H54 (cell line): ENCODE data around the gene FUZ.

Experiments used
- DNase-seq: peaks from one replicate; pipeline ENCODE4 v3.0.0; 2011; ENCODE audit warnings: low spot score, mixed read lengths; ENCODE audit not compliant: insufficient read length
- FAIRE-seq: peaks from 3 replicates; lab custom pipeline; 2011; peaks lifted over from hg19 to GRCh38; lab: Jason Lieb, UNC
- POLR2A ChIP-seq: IDR thresholded peaks from 2 replicates; pipeline ENCODE4 v1.6.1; 2011; ENCODE audit warnings: low read depth, mild to moderate bottlenecking, low read length

The FUZ gene

DNA sequence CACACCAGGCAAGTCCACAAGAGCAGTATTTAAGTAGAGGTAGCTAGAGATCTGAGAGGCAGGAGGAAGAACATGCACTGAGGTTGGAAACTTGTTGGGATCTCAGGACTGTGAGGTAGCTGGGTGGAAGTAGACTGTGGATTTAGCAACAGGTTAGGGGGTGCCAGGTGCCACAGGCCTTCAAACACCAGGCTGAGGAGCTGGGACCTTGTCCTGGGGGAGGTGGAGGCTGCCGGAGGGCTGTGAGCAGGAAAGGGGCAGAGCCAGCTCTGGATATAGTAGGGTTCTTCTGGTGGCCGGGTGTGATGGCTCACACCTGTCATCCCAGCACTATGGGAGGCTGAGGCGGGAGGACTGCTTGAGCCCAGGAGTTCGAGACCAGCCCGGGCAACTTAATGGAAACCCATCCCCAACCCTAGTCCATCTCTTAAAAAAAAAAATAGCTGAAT lies 3.1 kb downstream of the FUZ start:
- DNase-seq (no peak), FAIRE-seq (no peak)
- TF ChIP-seq POLR2A, result no peak

DNA sequence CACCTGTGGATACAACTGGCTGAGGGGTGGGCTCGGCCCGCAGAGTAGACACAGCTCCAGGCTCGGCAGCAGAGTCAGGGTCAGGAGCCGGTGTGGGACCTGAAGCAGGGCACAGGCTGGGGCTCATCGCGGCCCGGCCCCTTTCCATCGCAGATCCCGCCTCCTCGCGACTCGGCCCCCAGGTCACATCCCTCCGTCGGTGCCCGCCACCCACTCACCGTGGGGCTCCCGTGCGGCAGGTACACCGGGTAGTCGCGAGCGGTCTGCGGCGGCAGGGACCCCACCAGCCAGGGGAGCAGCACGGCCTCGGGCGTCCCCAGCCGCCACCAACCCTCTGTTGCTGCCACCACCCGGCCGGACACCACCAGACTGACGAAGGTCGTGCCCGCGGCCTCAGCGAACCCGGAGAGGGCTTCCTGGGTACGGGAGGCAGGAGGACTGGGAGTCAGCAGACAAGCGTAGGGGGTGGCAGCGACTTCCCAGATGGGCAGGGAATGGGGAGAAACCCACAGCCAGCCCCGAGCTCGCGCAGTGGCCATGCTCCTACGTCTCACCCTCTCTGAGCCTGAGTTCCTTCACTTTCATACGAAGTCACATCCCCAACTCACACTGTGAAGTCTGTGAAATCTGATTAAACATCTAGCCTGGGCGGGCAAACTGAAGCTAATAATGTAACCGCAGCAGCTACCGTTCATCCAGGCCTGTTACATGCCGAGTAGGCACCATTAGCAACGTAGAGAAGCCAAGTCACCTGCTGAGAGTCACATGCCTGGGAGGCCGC lies 3.7 kb downstream of the FUZ start:
- no peak; the same call in 1 of the 2 replicates for TF ChIP-seq POLR2A
- FAIRE-seq (no peak), DNase-seq (no peak)

DNA sequence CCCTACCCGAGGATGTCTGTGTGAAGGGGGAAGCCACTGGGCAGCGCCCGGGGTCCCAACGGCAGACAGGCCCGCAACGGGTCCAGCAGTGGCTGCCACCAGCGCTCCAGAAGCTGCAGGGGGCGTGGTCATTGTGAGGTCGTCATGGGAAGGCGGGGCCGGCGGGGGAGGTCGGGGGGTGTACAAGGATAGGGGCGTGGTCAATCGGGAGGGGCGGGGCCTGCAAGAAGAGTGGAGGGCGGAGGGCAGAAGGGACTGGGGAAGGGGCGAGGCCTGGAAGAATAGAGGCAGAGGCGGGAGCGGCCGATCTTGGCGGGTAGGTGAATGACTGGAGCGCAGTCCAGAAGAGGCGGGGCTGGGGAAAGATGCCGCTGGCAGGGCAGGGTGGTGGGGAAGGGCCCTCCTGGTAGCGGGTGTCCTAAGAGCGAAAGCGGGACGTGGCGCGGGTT lies 4.4 kb downstream of the FUZ start:
- DNase-seq (peak; percentile 87), FAIRE-seq (no peak)
- no peak for TF ChIP-seq POLR2A

DNA sequence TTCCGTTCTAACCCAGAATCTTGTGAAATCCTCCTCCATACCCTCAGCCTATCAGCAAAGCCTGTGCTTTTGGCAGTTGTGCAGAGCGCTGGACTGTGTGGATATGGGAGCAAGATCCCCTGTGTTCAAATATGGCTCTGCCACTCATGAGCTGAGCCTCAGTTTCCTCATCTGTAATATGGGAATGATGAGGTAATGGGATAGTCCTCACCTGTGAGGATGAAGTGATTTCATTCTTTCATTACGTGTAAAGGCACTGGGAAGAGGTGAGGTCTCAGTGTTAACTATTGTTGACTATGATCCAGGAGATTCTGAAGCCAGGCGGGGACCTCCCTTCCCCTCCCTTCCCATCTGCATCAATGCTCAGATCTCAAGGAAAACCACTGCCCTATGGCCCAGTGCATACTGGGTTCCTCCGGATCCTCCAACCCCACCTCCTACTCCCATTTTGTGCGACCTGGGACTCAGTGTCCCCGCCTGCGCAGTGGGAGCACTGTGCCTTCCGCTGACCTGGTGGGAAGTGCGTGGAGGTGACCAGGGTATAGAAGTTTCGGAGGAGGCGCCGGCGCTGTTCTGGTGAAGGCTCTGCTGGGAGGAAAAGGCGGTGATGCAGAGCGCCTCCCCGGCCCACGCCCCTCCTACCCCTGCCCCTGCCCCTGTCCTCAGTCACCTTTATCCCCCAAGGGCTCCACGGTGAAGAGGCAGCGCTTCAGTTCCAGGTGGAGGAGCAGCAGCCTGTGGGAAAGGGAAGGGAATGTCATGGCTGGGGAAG lies 5.0 kb downstream of the FUZ start:
- no peak for FAIRE-seq
- no peak for TF ChIP-seq POLR2A
- no peak for DNase-seq

DNA sequence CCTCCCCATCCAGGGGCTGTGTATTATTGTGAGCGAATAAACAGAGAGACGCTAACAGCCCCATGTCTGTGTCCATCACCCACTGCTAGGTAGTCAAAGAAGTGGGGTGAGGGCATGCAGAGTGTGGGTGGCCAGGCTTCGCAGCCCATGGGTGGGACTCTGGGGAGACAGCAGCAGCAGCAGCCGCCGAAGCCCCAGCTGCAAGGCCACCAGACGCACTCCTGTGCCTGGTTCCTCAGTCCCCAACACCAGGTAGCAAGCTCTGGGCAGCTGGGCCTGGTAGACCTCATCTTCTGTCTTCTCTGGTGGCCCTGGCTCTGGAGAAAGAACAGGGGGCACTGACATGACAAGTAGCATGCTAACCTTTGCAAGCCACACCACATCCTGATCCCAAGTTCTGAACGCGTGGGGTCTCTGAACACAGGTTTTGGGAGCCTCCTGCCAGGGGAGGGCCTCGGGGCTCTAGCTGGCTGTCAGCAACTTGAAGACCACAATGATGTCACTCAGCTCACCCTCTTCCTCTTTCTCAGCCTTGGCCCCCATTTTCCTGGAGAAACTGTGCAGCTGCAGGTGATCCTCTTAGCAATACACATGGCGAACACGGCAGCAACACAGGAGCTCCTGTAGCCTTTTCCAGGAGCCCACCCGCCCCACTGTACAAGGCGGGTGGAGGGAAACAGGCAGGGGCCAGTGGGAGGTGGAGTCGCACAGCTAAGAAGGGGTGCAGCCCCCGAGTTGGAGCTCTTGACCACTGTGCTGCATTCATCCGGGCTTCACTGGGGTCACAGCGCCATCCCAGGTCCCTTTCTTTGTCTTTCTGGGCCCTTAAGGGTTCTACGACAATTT lies 5.8 kb downstream of the FUZ start:
- DNase-seq (no peak), FAIRE-seq (no peak)
- no peak for TF ChIP-seq POLR2A

DNA sequence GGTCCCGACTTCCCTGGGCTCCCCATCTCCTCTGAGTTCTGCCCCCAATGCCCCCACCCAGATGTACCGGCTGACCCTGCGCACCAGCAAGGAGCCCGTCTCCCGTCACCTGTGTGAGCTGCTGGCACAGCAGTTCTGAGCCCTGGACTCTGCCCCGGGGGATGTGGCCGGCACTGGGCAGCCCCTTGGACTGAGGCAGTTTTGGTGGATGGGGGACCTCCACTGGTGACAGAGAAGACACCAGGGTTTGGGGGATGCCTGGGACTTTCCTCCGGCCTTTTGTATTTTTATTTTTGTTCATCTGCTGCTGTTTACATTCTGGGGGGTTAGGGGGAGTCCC lies 6.5 kb downstream of the FUZ start:
- no peak for DNase-seq
- FAIRE-seq, result no peak
- no peak for TF ChIP-seq POLR2A

DNA sequence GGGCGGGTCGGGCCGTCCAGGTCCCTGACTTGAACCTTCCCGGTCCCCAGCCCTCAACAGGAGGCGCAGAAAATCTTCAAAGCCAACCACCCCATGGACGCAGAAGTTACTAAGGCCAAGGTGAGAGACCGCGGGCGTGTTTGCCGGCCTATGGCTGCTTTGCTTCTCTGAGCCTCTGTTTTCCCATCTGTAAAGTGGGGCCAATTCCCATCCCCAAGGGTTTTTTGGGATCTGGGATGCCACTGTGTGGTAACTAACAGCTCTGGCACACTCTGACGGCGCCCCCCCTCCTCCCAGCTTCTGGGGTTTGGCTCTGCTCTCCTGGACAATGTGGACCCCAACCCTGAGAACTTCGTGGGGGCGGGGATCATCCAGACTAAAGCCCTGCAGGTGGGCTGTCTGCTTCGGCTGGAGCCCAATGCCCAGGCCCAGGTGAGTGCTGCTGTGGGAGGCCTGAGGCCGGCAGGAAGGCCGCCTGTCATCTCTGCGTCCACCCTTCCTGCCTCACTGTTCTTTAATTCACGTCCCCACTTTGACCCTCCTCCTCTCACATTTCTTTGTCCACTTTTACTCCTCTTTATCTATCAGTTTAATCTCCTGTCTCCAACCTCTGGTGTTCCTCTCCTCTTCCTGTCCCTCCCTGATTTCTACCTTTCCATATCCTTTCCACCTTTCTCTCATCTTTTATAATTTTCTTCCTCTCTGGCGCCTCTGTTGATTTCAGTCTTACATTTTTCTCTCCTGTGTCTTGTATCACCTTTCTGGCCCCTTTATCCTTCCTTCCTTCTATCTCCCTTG lies 7.1 kb downstream of the FUZ start:
- no peak for FAIRE-seq
- no peak for TF ChIP-seq POLR2A
- no peak for DNase-seq

DNA sequence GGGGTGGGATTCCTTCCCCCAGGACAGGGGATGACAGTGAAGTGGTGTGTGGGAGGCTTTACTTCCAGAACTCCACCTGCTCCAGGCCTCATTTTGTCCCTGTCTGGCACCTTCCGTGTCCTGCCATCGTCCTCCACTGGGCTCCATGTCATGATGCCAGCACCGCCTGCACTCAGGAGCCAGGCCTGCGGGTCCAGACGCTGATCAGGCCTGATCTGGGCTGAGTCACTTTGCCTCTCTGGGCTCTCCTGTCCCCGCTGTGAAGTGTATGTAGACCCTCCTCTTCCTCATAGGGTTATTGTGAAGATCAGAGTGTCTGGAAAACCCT lies 9.6 kb downstream of the FUZ start:
- no peak for TF ChIP-seq POLR2A
- DNase-seq, result no peak
- FAIRE-seq, result no peak

DNA sequence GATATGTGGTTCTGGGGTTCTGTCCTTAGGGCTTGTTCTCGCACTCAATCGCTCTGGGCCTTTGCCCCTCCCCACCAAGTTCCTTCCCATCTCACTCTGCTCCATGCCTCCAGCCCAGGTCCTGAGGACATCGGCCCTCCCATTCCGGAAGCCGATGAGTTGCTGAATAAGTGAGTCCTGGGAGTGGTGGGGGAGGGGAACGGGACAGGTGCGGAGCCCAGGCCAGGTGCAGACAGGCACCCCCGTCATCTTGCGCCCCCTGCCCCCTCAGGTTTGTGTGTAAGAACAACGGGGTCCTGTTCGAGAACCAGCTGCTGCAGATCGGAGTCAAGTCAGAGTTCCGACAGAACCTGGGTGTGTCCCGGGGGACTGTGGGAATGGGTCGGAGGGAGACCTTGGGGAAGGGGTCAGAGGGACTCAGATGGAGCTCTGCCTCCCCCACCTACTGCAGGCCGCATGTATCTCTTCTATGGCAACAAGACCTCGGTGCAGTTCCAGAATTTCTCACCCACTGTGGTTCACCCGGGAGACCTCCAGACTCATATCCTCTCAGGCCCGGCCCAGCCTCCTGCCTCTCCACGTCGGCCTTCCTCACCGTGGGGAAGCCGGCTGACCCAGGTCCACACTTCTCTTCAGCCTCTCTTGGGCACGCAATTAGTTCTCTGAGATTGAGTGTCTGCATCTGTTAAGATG lies 10.1 kb downstream of the FUZ start:
- TF ChIP-seq POLR2A, result no peak
- FAIRE-seq (no peak), DNase-seq (no peak)

DNA sequence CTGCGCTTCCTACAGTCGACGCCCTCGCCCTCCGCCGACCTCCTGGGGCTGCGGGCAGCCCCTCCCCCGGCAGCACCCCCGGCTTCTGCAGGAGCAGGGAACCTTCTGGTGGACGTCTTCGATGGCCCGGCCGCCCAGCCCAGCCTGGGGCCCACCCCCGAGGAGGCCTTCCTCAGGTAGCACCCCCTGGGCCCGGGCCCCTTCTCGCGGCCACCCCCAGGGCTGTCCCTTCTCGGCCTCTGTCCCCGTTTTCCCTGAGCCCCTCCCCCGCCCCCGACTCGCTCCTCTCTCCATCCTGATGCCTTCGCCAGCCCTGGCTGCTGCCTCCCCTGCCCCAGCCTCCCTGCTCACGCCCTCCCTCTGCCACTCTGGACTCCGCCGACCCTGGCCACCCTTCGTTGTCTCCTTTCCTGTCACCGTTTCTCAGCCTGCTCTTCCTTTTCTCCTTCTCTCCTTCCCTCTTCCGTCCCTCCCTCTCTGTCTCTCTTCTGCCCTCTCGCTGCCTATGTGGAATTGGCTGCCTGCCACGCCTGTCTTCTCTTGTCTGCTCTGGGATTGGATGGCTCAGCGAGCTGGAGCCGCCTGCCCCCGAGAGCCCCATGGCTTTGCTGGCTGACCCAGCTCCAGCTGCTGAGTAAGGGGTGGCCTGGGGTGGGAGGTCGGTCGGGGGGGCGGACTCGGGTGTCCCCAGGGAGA lies 11.0 kb downstream of the FUZ start:
- FAIRE-seq (no peak), DNase-seq (no peak)
- TF ChIP-seq POLR2A, result no peak

DNA sequence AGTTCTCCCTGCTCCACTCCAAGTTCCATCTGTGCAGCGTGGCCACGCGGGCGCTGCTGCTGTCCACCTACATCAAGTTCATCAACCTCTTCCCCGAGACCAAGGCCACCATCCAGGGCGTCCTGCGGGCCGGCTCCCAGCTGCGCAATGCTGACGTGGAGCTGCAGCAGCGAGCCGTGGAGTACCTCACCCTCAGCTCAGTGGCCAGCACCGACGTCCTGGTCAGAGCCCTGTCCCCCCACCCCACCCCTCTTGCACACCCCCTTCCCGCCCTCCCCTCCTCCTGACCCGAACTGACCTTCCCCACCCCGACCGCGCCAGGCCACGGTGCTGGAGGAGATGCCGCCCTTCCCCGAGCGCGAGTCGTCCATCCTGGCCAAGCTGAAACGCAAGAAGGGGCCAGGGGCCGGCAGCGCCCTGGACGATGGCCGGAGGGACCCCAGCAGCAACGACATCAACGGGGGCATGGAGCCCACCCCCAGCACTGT lies 11.6 kb downstream of the FUZ start:
- DNase-seq, result no peak

DNA sequence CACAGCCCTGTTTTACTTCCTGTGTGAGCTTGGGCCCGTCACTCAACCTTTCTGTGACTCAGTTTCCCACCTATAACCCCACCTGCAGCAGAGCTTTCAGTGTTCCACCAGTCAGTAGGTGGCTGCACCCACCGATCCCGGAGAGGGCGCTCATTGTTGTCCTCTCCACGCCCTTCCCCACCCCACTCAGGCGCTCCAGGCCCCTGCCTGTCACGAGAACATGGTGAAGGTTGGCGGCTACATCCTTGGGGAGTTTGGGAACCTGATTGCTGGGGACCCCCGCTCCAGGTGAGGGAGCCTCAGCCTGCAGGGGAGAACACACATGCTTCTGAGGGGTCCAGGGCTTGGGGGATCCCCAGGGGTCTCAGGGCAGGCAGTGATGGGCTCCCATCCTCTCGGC lies 12.3 kb downstream of the FUZ start:
- DNase-seq, result no peak
- no peak for TF ChIP-seq POLR2A
- no peak for FAIRE-seq

More for the DNA sequence above, 11.6 kb downstream of the FUZ start:
- TF ChIP-seq POLR2A, result no peak
- no peak for FAIRE-seq
